Mesenteric fat pad (tissue), 1 donor: ENCODE results near the gene VAMP4. TPM values are rescaled to one million over a fixed set of nuclear protein-coding genes. Genes with fewer than 3 reads are reported as not detected.
"Not testable (repeated sequence)": the region's sequence is repeated elsewhere in the genome, so short reads cannot be mapped to it uniquely, and the experiment has no call there.

Experiments
- DNase-seq: peaks from one replicate; pipeline ENCODE4 v3.0.0-alpha.2; 2020; ENCODE audit warnings: low spot score
- total RNA-seq: library from RNA; stranded (reverse); fragmentation: NEBNext Ultra II Directional; extraction: Animal tissue kit (Norgen Biotek cat#: 25700); gene quantifications from one replicate; pipeline ENCODE4 v1.2.1, GENCODE V29; 2021
- donor health status: DM: yes; HTN: yes; CAD: no.

Gene VAMP4
- total RNA-seq, 1 donor from 2014 or later = 15.8 TPM

- no peak for DNase-seq
These were observed 39.3 kb downstream of the VAMP4 start for GRCh38 chr1:171702598-171702997.

DNA sequence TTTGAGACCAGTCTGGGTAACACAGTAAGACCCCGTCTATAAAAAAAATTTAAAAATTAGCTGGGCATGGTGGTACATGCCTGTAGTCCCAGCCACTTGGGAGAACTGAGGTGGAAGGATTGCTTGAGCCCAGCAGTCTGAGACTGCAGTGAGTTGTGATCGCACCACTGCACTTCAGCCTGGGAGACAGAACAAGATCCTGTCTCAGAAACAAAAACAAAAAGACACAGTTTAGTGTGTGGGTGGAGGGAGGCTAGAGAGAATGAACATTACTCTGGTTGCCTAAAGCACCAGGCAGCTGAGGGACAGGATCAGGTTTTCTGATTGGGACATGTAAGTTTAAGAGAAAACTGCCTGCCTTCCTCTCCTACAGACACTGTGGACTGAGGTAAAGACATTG, 42.3 kb downstream of the VAMP4 start:
- no peak for DNase-seq

- DNase-seq = not testable (repeated sequence)
These were observed 46.1 kb downstream of the VAMP4 start for GRCh38 chr1:171695772-171696171.

GRCh38 chr1:171693541-171693940, 48.3 kb downstream of the VAMP4 start:
- not testable (repeated sequence) for DNase-seq

GRCh38 chr1:171683870-171684269, 58.0 kb downstream of the VAMP4 start:
- DNase-seq = no peak

GRCh38 chr1:171680339-171680738, 61.5 kb downstream of the VAMP4 start:
- no peak for DNase-seq

GRCh38 chr1:171676823-171677222, 65.0 kb downstream of the VAMP4 start:
- DNase-seq = no peak

- DNase-seq = no peak
These were observed 67.1 kb downstream of the VAMP4 start for GRCh38 chr1:171674431-171675405.

DNA sequence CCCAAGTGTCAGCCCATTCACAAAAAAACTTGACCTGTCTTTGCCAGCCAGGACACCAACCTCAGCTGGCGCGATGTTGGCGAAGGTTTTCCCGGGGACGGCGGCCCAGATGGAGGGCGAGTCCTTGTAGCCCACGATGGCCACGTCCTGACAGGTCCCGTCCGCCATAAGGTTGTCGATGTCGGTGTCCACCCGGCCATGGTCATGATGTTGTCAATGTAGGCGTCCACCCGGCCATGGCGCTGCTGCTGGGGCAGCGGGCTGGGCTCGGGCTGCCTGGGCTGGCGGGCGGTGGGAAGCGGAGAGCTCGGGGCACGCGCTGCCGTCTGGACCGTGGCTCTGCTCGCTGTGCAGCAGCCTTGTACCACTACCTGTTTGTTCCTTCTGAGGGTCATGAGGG, 71.1 kb downstream of the VAMP4 start:
- no peak for DNase-seq

DNA sequence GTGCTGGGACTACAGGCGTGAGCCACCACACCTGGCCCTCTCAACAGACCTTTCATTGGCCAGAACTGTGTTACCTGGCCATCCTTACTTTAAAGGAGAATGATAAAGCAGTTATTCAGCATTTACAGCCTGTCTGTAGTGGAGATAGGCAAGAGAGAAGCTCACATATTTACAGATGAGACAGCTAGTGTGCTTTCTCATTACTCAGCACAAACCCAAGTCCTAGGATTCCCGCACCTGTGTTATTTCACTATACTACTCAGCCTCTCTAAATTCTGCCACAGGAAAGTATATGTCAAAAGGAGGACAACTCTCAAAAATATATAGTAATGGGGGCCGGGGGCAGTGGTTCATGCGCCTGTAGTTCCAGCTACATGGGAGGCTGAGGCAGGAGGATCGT, 73.5 kb downstream of the VAMP4 start:
- no peak for DNase-seq

GRCh38 chr1:171666114-171666769, 75.6 kb downstream of the VAMP4 start:
- no peak for DNase-seq

GRCh38 chr1:171664976-171665375, 76.9 kb downstream of the VAMP4 start:
- DNase-seq = no peak

DNA sequence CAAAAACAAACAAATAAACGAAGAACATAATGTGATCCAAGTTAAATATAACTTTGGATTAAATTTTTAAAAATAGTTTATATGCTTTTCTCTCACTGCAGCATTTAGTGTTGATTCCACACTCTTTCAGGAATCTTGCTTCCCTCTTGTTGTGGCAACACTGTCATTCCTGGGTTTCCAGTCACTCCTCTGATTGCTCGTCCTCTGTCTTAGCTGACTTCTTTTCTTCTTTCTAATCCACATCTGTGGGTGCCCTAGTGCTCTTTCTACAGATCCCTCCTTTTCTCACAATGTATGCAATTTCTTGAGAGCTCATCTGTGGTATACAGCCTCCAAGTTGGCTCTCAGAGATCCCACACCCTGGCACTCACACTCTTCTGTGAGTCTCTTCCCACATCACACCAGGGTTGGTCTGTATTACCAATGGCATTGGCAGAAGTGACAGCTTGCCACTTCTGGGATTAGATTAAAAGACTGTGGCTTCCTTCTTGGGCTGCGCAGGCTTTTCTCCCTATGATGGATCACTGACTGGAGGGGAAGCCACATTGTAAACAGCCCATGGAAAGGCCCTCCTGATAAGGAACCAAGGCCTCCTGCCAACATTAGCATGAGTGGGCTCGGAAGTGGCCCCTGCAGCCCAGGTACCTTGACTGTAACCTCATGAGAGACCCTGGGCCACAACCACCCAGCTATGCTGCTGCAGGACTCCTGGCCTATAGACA, 77.8 kb downstream of the VAMP4 start:
- no peak for DNase-seq

DNA sequence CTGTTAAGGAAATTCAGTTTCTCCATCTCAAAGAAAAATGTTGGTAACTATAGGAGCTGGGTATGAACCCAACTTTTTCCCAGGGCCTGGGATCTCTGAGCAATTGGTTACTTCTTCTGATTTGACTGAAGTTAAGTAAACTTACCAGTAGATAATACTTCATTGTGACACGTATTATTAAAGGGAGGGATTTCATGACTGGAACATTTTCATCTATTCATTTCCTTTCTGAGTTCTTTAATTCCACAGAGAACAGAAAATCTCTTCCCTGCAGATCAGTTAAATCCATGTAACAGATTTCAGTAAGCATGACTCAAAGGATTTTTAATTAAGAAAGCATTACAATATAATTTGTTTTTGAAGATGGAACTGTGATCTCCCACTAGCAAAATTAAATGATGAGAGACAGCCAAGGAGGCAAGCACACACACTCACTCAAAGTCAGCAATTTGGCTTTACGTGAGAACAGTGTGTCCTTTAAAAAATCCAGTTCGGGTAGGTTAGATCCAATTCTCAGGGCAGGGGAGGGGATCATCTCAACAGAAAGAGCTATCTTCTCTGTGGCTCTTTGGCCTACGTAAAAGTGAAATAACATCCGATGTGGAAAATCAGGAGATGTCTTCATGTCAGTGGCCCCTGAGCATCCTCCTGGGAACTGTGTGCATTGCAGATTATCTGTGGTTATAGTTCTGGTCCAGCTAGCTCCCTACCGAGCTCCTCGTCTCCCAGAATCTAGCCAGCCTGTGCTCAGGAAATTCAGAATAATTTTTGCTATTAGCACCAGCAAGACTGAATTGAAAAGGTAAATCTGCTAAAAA, 78.6 kb downstream of the VAMP4 start:
- no peak for DNase-seq

- no peak for DNase-seq
These were observed 80.7 kb downstream of the VAMP4 start for GRCh38 chr1:171661076-171661650.

DNA sequence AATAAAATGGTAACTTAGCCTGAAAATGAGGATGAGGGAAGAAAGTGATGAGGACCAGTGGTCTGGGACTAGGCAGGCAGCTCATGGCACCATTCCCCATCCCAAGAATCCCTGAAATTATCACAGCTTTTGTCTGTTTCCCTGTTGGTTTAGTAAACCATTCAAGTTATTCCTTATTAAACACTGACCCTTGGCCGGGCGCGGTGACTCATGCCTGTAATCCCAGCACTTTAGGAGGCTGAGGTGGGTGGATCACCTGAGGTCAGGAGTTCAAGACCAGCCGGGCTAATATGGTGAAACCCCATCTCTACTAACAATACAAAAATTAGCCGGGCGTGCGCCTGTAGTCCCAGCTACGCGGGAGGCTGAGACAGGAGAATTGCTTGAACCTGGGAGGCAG, 85.7 kb downstream of the VAMP4 start:
- not testable (repeated sequence) for DNase-seq

DNA sequence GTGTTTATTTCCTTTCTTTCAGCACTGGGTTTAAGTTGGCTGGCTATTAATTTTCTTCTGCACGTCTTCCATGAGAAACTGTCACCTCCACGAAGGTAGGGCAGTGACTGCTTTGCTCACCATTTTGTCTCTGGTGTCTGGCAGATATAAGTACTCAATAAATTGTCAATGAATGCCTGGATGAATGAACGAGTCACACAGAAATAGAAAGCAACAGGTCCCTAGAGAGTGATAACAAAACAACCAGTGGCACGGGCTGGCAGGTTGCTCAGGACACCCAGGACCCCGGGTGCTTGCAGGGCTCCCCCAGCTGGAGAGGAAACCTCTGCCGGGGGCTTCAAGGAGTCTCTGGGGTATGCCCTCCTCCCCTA, 86.1 kb downstream of the VAMP4 start:
- DNase-seq = no peak

DNA sequence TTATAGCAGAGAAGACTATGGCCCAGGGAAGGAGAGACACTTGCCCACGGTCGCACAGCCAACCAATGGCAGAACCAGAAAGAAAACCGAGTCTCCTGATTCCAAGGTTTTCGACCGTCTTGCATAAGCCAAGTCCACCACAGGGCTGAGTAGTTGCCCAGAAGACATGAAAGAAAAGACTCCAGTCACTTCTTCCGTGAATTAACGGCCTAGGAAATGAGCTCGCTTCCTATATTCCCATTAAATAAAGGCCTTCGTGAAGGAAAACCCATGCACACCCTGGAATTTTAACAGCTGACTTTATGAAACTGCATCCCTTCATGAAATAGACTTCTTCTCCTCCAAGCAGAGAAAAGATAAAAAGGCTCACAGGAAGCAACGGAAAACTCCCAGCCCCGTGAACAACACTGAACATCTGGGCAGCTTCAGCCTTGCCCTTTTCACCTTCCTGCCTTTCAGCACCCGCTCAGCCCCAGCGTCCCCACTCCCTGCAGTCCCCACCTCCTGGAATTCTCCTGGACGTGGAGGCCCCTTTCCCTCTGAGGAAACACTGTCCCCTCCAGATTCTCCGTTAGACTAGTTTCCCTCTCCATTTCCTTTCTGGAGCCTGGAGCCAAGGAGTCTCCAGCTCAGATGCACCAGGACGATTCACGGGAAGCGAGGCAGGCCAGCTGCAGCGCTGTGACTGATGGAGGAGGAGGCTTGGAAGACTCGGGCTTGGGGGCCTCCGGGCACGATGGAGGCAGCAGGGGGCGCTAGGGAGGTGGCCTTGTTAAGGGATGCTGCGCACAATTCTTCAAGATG, 86.7 kb downstream of the VAMP4 start:
- DNase-seq = no peak

- DNase-seq = no peak
These were observed 87.5 kb downstream of the VAMP4 start for GRCh38 chr1:171654201-171654941.
